MCF 10A (cell line): ENCODE measurements around the gene PRAMEF10. TPM values are rescaled to one million over a fixed set of nuclear protein-coding genes. Genes with fewer than 3 reads are reported as not detected.
"Not testable (repeated sequence)": the region's sequence is repeated elsewhere in the genome, so short reads cannot be mapped to it uniquely, and the experiment has no call there.

Experiments
- Bru-seq: library from RNA; stranded (reverse); fragments of 400-500 nt; gene quantifications from one replicate; lab custom pipeline; 2021; lab: Mats Ljungman, UMichigan
- BruChase-seq, 2 experiments: library from RNA; stranded (reverse); fragments of 400-500 nt; gene quantifications; one replicate each; lab custom pipeline; 2021; lab: Mats Ljungman, UMichigan
- BruUV-seq: library from RNA; stranded (reverse); fragments of 400-500 nt; replicated peaks from 2 replicates; lab custom pipeline; 2021; lab: Mats Ljungman, UMichigan
- CTCF ChIA-PET: fragments of 300-600 bp; sonication (Branson Sonifier 250); formaldehyde crosslinking; extraction: SDS; loops from one replicate; lab custom pipeline; 2021; ENCODE audit warnings: antibody characterized with exemption, inconsistent platforms; lab: Yijun Ruan, JAX
- POLR2A ChIA-PET: fragments of 300-600, 350-650 bp; sonication (Branson Sonifier 250); formaldehyde crosslinking; extraction: SDS; loops from one replicate; lab custom pipeline; 2020; ENCODE audit warnings: antibody characterized with exemption, inconsistent platforms; lab: Yijun Ruan, JAX
- DNase-seq: peaks from one replicate; pipeline ENCODE4 v3.0.0-alpha.2; 2018; ENCODE audit not compliant: unreplicated experiment
- H3K27ac Mint-ChIP-seq: one replicate; pipeline ENCODE4 v1.8.0; 2022; ENCODE audit warnings: mild to moderate bottlenecking, low read depth, mixed read lengths; ENCODE audit not compliant: unreplicated experiment
- H3K27me3 Mint-ChIP-seq: one replicate; pipeline ENCODE4 v1.8.0; 2022; ENCODE audit warnings: mixed read lengths; ENCODE audit not compliant: insufficient read depth, unreplicated experiment
- H3K36me3 Mint-ChIP-seq: one replicate; pipeline ENCODE4 v1.8.0; 2022; ENCODE audit warnings: mild to moderate bottlenecking, moderate library complexity, mixed read lengths; ENCODE audit not compliant: insufficient read depth, unreplicated experiment
- H3K4me1 Mint-ChIP-seq: one replicate; pipeline ENCODE4 v1.8.0; 2022; ENCODE audit warnings: mixed read lengths; ENCODE audit not compliant: insufficient read depth, unreplicated experiment
- H3K4me3 Mint-ChIP-seq: one replicate; pipeline ENCODE4 v1.8.0; 2022; ENCODE audit warnings: mild to moderate bottlenecking, moderate library complexity, mixed read lengths; ENCODE audit not compliant: unreplicated experiment
- H3K9me3 Mint-ChIP-seq: one replicate; pipeline ENCODE4 v1.8.0; 2022; ENCODE audit warnings: mixed read lengths; ENCODE audit not compliant: unreplicated experiment
- CTCF ChIP-seq: fragments of 200-600 bp; IDR thresholded peaks from one replicate; pipeline ENCODE4 v1.8.0; 2022; ENCODE audit warnings: antibody characterized with exemption, mild to moderate bottlenecking; ENCODE audit not compliant: unreplicated experiment
- intact Hi-C: fragments of 100-400 bp; cut with micrococcal nuclease; formaldehyde crosslinking; loops from 2 replicates; pipeline ENCODE4 v1.14.1; 2022
- long read RNA-seq: library from polyadenylated mRNA; stranded (forward); transcript quantifications from one replicate; pipeline ENCODE4 v2.0.0, GENCODE V29; 2022
- total RNA-seq: library from RNA; stranded (reverse); gene quantifications from 2 replicates; pipeline ENCODE4 v1.2.3, GENCODE V29; 2022

The PRAMEF10 gene
- total RNA-seq: not detected in 2 replicates
- Bru-seq, nascent RNA: not detected
- not detected for BruChase-seq, experiment 1, labeled RNA remaining after a 6-hour chase
- BruChase-seq, experiment 2, labeled RNA remaining after a 2-hour chase: not detected
- long read RNA-seq: 0 reads

GRCh38 chr1:12898170-12898569 is at the start of gene PRAMEF10:
PRAMEF10 (minus strand) TSS chr1:12898270; CDS start chr1:12895847, 2,423 bp downstream.
- H3K9me3 Mint-ChIP-seq, BruUV-seq, CTCF ChIA-PET, H3K4me3 Mint-ChIP-seq, intact Hi-C loops, H3K4me1 Mint-ChIP-seq, H3K36me3 Mint-ChIP-seq, DNase-seq, POLR2A ChIA-PET, H3K27ac Mint-ChIP-seq, H3K27me3 Mint-ChIP-seq: not testable (repeated sequence)

DNA sequence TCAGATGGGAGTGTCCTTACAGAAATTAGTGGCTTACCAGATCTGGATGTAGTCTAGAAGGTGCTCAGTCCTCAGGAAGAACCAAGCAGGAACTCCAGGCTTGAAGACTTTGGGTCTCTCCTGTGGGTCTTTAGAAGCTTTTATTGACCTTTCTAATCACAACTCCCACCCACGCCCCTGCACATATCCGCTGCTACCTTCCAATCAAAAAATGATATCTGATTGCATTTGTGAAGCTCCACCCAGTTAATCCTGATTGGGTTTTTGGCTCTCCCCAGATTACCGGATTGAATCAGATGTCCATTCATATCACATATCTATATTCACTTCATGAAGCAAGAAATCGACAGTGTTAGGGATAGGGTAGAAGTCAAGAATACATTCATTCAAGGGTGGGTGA is 49.4 kb upstream of the PRAMEF10 start, which contains the start of gene PRAMEF6:
PRAMEF6 (minus strand) TSS at position 101 of the 400 bp plus-strand sequence. CDS start 5,062 bp downstream, outside the sequence.
- CTCF ChIA-PET, H3K4me3 Mint-ChIP-seq, intact Hi-C loops: not testable (repeated sequence)

DNA sequence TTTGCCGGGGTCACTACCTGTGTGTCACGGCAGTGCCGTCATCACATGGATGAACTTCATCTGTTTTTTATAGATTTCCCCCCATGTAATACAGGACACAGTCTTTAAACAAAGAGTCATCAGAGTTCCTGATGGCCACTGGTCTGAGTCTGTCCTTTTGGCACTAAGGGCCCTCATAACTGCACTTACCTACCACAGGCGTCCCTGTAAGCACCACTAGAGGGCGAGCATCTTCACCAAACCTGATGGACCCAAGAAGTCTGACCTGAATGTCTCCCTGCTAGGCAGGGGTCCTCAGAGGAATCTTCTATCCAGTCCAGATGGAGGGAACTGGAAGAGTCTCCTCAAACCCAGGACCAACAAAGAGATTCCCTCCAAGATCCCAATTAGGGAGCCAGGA is 26.3 kb upstream of the PRAMEF10 start:
- H3K9me3 Mint-ChIP-seq, BruUV-seq, H3K4me1 Mint-ChIP-seq, intact Hi-C loops, CTCF ChIA-PET, H3K36me3 Mint-ChIP-seq, DNase-seq, POLR2A ChIA-PET, H3K27me3 Mint-ChIP-seq, H3K27ac Mint-ChIP-seq, H3K4me3 Mint-ChIP-seq: not testable (repeated sequence)

More for the DNA sequence above, 49.4 kb upstream of the PRAMEF10 start, which contains the start of gene PRAMEF6:
- BruUV-seq, H3K36me3 Mint-ChIP-seq, H3K4me1 Mint-ChIP-seq, H3K27ac Mint-ChIP-seq, POLR2A ChIA-PET, H3K27me3 Mint-ChIP-seq, H3K9me3 Mint-ChIP-seq, DNase-seq: not testable (repeated sequence)

DNA sequence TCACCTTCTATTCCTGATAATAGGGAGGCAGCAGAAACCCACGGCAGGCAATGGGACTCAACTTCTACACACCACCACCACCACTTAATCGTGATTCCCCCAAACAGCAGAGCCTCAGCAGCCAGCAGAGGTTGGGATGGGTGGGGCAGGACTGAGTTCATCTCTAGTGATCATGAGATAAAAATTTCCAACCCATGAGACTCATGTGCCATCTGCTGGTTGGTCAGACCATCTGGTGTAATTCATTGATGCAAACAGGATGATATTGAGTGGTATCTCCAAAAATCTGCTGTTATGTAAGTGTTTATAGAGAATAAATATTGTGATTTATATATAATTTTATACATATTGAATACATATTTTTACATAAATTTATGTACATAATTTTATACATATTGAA is 23.7 kb upstream of the PRAMEF10 start:
- POLR2A ChIA-PET, H3K4me3 Mint-ChIP-seq, H3K9me3 Mint-ChIP-seq, H3K36me3 Mint-ChIP-seq, BruUV-seq, H3K27ac Mint-ChIP-seq, H3K27me3 Mint-ChIP-seq, intact Hi-C loops, H3K4me1 Mint-ChIP-seq: not testable (repeated sequence)
- peak; percentile 2 for DNase-seq
- CTCF ChIA-PET: interaction anchor here (0.6 to 0.7 kb wide), 2 partner anchors 295 to 470 kb away, joined by 3 read pairs; no protein-coding TSS in a partner anchor
- TF ChIP-seq CTCF: peak; percentile 52

DNA sequence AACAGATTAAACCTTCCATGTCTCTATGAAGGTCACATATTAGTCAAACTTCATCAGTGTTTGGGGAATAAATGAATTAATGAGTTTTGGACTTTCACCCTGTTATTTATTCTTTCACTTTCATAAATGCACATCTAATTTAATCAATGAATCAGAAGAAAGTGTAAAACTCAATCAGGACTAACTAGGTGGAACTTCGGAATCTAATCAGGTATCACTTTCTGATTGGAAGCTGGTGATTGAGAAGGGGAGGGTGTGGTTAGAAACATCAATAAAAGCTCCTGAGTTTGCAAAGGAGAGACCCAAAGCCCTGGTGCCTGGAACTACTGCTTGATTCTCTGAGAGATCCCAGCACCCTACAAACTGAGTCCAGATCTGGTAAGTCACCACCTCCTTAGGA is 18.2 kb upstream of the PRAMEF10 start, which contains the start of gene PRAMEF7:
PRAMEF7 (plus strand) TSS at position 301 of the 400 bp plus-strand sequence. CDS start 1,083 bp downstream, outside the sequence.
- H3K36me3 Mint-ChIP-seq, H3K4me1 Mint-ChIP-seq, H3K9me3 Mint-ChIP-seq, BruUV-seq, H3K4me3 Mint-ChIP-seq, DNase-seq, intact Hi-C loops, H3K27me3 Mint-ChIP-seq, CTCF ChIA-PET, H3K27ac Mint-ChIP-seq, POLR2A ChIA-PET: not testable (repeated sequence)

DNA sequence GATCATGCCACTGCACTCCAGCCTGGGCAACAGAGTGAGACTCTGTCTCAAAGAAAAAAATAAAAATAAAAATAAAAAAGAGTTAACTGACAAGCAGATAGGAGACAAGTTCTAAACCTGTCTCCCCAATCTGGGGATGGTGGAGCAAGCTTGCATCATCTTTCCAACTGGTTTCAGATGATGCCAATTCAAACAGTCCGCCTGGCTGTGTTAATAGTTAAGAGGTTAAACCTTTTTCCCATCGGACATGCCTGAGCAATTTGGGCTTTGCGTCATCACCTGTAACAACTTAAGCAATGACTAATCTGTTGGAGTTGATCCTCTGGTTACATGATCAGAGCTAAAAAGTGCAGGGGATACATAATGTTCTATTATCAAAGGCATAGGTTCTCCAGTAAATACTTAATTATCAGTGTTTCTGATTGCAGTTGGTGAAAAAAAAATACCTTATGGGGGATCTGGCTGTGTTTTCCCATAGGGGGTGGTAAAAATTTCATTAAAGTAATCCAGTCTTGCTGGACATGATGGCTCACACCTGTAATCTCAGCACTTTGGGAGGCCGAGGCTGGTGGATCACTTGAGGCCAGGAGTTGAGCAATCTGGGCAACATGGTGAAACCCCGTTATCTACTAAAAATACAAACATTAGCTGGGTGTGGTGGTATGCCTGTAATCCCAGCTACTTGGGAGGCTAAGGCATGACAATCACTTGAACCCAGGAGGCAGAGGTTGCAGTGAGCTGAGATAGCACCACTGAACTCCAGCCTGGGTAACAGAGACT is 5.9 kb upstream of the PRAMEF10 start:
- BruUV-seq, POLR2A ChIA-PET, CTCF ChIA-PET, H3K36me3 Mint-ChIP-seq, H3K27me3 Mint-ChIP-seq, H3K4me1 Mint-ChIP-seq, H3K4me3 Mint-ChIP-seq, DNase-seq, H3K9me3 Mint-ChIP-seq, H3K27ac Mint-ChIP-seq, intact Hi-C loops: not testable (repeated sequence)

DNA sequence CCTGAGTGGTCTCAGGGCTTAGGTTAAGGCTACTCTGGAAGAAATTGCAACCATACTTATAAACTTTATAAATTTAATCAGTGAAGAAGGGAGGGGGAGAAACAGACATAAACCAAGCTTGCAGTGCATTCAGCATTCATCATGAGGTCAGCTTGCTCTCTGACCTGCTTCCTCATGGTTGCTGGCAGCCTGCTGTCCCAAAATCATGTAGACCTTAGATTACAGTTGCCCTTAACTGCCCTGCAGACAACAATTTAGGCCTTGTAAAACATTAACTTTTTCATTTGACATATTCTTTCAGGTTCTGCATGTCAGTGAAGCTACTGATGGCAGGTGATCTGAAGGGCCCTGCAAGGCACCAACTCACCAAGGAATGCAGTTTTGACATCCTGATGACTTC is 1.1 kb upstream of the PRAMEF10 start:
- DNase-seq, H3K36me3 Mint-ChIP-seq, POLR2A ChIA-PET, H3K27me3 Mint-ChIP-seq, H3K4me3 Mint-ChIP-seq, H3K9me3 Mint-ChIP-seq, H3K4me1 Mint-ChIP-seq, intact Hi-C loops, BruUV-seq, CTCF ChIA-PET, H3K27ac Mint-ChIP-seq: not testable (repeated sequence)

DNA sequence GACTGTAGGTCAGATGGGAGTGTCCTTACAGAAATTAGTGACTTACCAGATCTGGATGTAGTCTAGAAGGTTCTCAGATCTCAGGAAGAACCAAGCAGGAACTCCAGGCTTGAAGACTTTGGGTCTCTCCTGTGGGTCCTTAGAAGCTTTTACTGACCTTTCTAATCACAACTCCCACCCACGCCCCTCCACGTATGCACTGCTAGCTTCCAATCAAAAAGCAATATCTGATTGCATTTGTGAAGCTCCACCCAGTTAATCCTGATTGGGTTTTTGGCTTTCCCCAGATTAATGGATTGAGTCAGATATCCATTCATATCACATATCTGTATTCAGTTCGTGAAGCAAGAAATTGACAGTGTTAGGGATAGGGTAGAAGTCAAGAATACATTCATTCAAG is 12.0 kb downstream of the PRAMEF10 start, which contains the start of gene PRAMEF4:
PRAMEF4 (minus strand) TSS at position 101 of the 400 bp plus-strand sequence. CDS start 2,807 bp downstream, outside the sequence.
- H3K36me3 Mint-ChIP-seq, H3K4me3 Mint-ChIP-seq, H3K4me1 Mint-ChIP-seq, H3K27ac Mint-ChIP-seq, POLR2A ChIA-PET, H3K27me3 Mint-ChIP-seq, DNase-seq, intact Hi-C loops, H3K9me3 Mint-ChIP-seq, BruUV-seq, CTCF ChIA-PET: not testable (repeated sequence)
